ENCODE data around the gene PPFIBP1. TPM values are rescaled to one million over a fixed set of nuclear protein-coding genes. Genes with fewer than 3 reads are reported as not detected.

PPFIBP1 gene
- total and polyA plus RNA-seq, 9 of the 15 experiments (the other 6 are each of a cell fraction or from before 2014, with no cell fraction given), result 0.46 to 3.5 (median 1.8) TPM

GRCh38 chr12:27575762-27576118, 51.7 kb downstream of the PPFIBP1 start:
- no TSS peak for BruUV-seq (replicated peaks)
- FAIRE-seq, result no peak

More at GRCh38 chr12:27575762-27576118, 51.7 kb downstream of the PPFIBP1 start:
- DNase-seq (ENCODE audit: extremely low read depth in 1 of 4, low spot score in 3 of 4), result no peak
- H3K9me3 ChIP-seq (replicated peaks; ENCODE audit: control insufficient read depth, insufficient read depth, low read depth, low read length), result no peaks in the 10 kb centered on the region
- TF ChIP-seq ZNF436 (CRISPR knock-in tag; IDR thresholded peaks at IDR 0.05) (no peak), MEIS2 (IDR thresholded peaks at IDR 0.05; ENCODE audit: partially characterized antibody) (no peak), E2F8 (IDR thresholded peaks at IDR 0.05; ENCODE audit: low read depth, partially characterized antibody) (no peak), POLR2AphosphoS2 (IDR thresholded peaks at IDR 0.05; ENCODE audit: low read length) (no peak), TEAD2 (tag; IDR thresholded peaks at IDR 0.05) (no peak), PHTF2 (CRISPR knock-in tag; IDR thresholded peaks at IDR 0.05) (no peak), ZNF124 (CRISPR knock-in tag; IDR thresholded peaks at IDR 0.05) (no peak), ZNF274 (IDR thresholded peaks at IDR 0.05; ENCODE audit: borderline replicate concordance, low read depth, low read length) (no peak), KLF6 (CRISPR knock-in tag; IDR thresholded peaks at IDR 0.05; ENCODE audit: borderline replicate concordance) (no peak), ZNF699 (CRISPR knock-in tag; IDR thresholded peaks at IDR 0.05; ENCODE audit: insufficient replicate concordance) (no peak), ELF4 (CRISPR knock-in tag; IDR thresholded peaks at IDR 0.05) (no peak), DNMT1 (IDR thresholded peaks at IDR 0.05) (no peak), TAF15 (IDR thresholded peaks at IDR 0.05; ENCODE audit: low read depth, low read length) (no peak), BRF1 (IDR thresholded peaks at IDR 0.05; ENCODE audit: borderline replicate concordance, extremely low read depth, insufficient read length) (no peak), IFI16 (CRISPR knock-in tag; IDR thresholded peaks at IDR 0.05) (no peak), THRAP3 (IDR thresholded peaks at IDR 0.05; ENCODE audit: borderline replicate concordance) (no peak), KLF13 (tag; IDR thresholded peaks at IDR 0.05; ENCODE audit: borderline replicate concordance, low read depth) (no peak)
- no peaks in the 10 kb centered on the region for H4K20me1 ChIP-seq (replicated peaks; ENCODE audit: control insufficient read depth, insufficient read depth, low read length)
- no peaks in the 10 kb centered on the region for H3K79me2 ChIP-seq (ENCODE audit: control insufficient read depth, insufficient read depth, low read length)
- ChIA-PET CTCF (ENCODE audit: low intra/inter-chr PET ratio) (no interaction called here), POLR2A (no interaction called here)
- no peak for ATAC-seq
- H2AFZ ChIP-seq (ENCODE audit: low read depth, low read length), result no peak overlapping the region
- H3K9me1 ChIP-seq (ENCODE audit: control insufficient read depth, insufficient read depth, low read length), result no peaks in the 10 kb centered on the region
- H3K4me3 ChIP-seq, result no peak overlapping the region
- 0% methylated on average over 2 of the region's 2 CpGs for WGBS (ENCODE audit: insufficient coverage, low coverage, missing lambda C conversion rate)
- H3K9ac ChIP-seq (ENCODE audit: insufficient read depth in 1 of 2, low read depth in 2 of 2, low read length in 2 of 2), result no peak overlapping the region
- no peak overlapping the region for H3K27ac ChIP-seq (ENCODE audit: extremely low read depth, low read depth, low read length)
- in situ Hi-C loops (cut with MboI), result no loop called here
- H3K27me3 ChIP-seq (ENCODE audit: control insufficient read depth in 2 of 2, insufficient read depth in 2 of 2, low read length in 2 of 2), result no peaks in the 10 kb centered on the region; a peak in 1 of 5 replicates
- no peak overlapping the region for H3K4me2 ChIP-seq (ENCODE audit: insufficient read depth, low read length)
- H3K4me1 ChIP-seq (replicated peaks in 1 of 2; ENCODE audit: control insufficient read depth in 2 of 2, insufficient read depth in 2 of 2, low read length in 2 of 2), result no peaks in the 10 kb centered on the region
- no peaks in the 10 kb centered on the region for H3K36me3 ChIP-seq (ENCODE audit: control insufficient read depth, insufficient read depth, low read length)
- intact Hi-C loops (cut with micrococcal nuclease), result no loop called here

Data from K562 (cell line).